ENCODE results near the gene ULBP2. TPM values are rescaled to one million over a fixed set of nuclear protein-coding genes. Genes with fewer than 3 reads are reported as not detected.
"Not testable (repeated sequence)": the region's sequence is repeated elsewhere in the genome, so short reads cannot be mapped to it uniquely, and the experiment has no call there.

Gene ULBP2
- total RNA-seq, 1 donor from 2014 or later, result 0.14 TPM

- intact Hi-C loops (cut with micrococcal nuclease), result loop anchor here (5.0 to 10.0 kb wide), 2 partner anchors 67 to 479 kb away; no protein-coding TSS in a partner anchor
- no peaks in the 10 kb centered on the region for H3K9me3 Mint-ChIP-seq
- no peaks in the 10 kb centered on the region for H3K36me3 Mint-ChIP-seq (ENCODE audit: low read depth)
- peaks cover 29% of the 10 kb centered on the region for H3K4me1 Mint-ChIP-seq (ENCODE audit: low read depth)
- no peak for DNase-seq (ENCODE audit: low spot score)
- H3K27ac Mint-ChIP-seq, result no peak overlapping the region
- H3K4me3 Mint-ChIP-seq (ENCODE audit: low read depth), result no peak overlapping the region
- peaks cover 83% of the 10 kb centered on the region for H3K27me3 Mint-ChIP-seq (ENCODE audit: low read depth)
Measured at GRCh38 chr6:149935668-149936067, 6.1 kb upstream of the ULBP2 start.

DNA sequence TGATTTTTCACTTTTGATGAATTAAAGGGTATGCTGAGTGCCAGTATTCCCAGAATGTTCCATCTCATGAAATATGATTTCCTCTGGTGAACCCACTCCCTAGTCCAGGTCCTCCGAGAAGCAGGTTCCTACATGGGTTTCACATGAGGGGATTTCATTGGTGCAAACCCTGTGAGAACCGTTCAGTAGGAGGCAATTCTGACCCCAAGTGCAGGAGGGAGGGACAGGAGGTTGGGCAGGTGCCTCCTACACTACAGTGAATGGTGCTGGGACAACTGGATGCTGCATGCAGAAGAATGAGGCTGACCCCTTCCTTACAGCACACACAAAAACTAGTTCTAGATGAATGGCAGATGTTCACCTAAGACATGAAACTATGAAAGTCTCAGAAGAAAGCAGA is 5.1 kb upstream of the ULBP2 start:
- Mint-ChIP-seq H3K27ac (no peak overlapping the region), H3K27me3 (ENCODE audit: low read depth) (peaks cover 80% of the 10 kb centered on the region), H3K4me1 (ENCODE audit: low read depth) (peaks cover 34% of the 10 kb centered on the region), H3K4me3 (ENCODE audit: low read depth) (no peak overlapping the region), H3K9me3 (no peaks in the 10 kb centered on the region), H3K36me3 (ENCODE audit: low read depth) (no peaks in the 10 kb centered on the region)
- intact Hi-C loops (cut with micrococcal nuclease), result loop anchor here (5.0 to 10.0 kb wide), 2 partner anchors 66 to 478 kb away; no protein-coding TSS in a partner anchor
- DNase-seq (ENCODE audit: low spot score), result no peak

- Mint-ChIP-seq H3K4me1 (ENCODE audit: low read depth) (peaks cover 34% of the 10 kb centered on the region), H3K27me3 (ENCODE audit: low read depth) (peaks cover 84% of the 10 kb centered on the region)
- H3K4me3 Mint-ChIP-seq (ENCODE audit: low read depth); H3K9me3 Mint-ChIP-seq; H3K27ac Mint-ChIP-seq; DNase-seq (ENCODE audit: low spot score); H3K36me3 Mint-ChIP-seq (ENCODE audit: low read depth): not testable (repeated sequence)
- intact Hi-C loops (cut with micrococcal nuclease), result loop anchor here (2.0 to 10.0 kb wide), 3 partner anchors 53 to 477 kb away; no protein-coding TSS in a partner anchor
Measured at GRCh38 chr6:149938013-149938570, 3.7 kb upstream of the ULBP2 start.

GRCh38 chr6:149938571-149939355 is 3.1 kb upstream of the ULBP2 start:
- intact Hi-C loops (cut with micrococcal nuclease), result loop anchor here (2.0 to 10.0 kb wide), 3 partner anchors 52 to 476 kb away; no protein-coding TSS in a partner anchor
- H3K27ac Mint-ChIP-seq, result no peak overlapping the region
- peak overlapping the region; percentile 65 for H3K4me3 Mint-ChIP-seq (ENCODE audit: low read depth)
- H3K36me3 Mint-ChIP-seq (ENCODE audit: low read depth), result no peaks in the 10 kb centered on the region
- H3K9me3 Mint-ChIP-seq, result no peaks in the 10 kb centered on the region
- peaks cover 83% of the 10 kb centered on the region for H3K27me3 Mint-ChIP-seq (ENCODE audit: low read depth)
- peaks cover 34% of the 10 kb centered on the region for H3K4me1 Mint-ChIP-seq (ENCODE audit: low read depth)
- DNase-seq (ENCODE audit: low spot score), result peak; percentile 55

GRCh38 chr6:149939356-149939648 is 2.5 kb upstream of the ULBP2 start:
- intact Hi-C loops (cut with micrococcal nuclease), result loop anchor here (2.0 to 10.0 kb wide), 3 partner anchors 51 to 475 kb away; no protein-coding TSS in a partner anchor
- Mint-ChIP-seq H3K4me1 (ENCODE audit: low read depth) (peaks cover 30% of the 10 kb centered on the region), H3K27ac (no peak overlapping the region), H3K4me3 (ENCODE audit: low read depth) (peak overlapping the region; percentile 65), H3K36me3 (ENCODE audit: low read depth) (no peaks in the 10 kb centered on the region), H3K9me3 (no peaks in the 10 kb centered on the region), H3K27me3 (ENCODE audit: low read depth) (peaks cover 84% of the 10 kb centered on the region)
- no peak for DNase-seq (ENCODE audit: low spot score)

GRCh38 chr6:149939909-149940671 is 1.7 kb upstream of the ULBP2 start:
- Mint-ChIP-seq H3K4me3 (ENCODE audit: low read depth) (peak overlapping the region; percentile 15), H3K27me3 (ENCODE audit: low read depth) (peaks cover 77% of the 10 kb centered on the region), H3K36me3 (ENCODE audit: low read depth) (no peaks in the 10 kb centered on the region), H3K27ac (no peak overlapping the region), H3K9me3 (no peaks in the 10 kb centered on the region), H3K4me1 (ENCODE audit: low read depth) (peaks cover 25% of the 10 kb centered on the region)
- DNase-seq (ENCODE audit: low spot score), result no peak
- intact Hi-C loops (cut with micrococcal nuclease), result loop anchor here (2.0 to 10.0 kb wide), 3 partner anchors 51 to 475 kb away; no protein-coding TSS in a partner anchor

DNA sequence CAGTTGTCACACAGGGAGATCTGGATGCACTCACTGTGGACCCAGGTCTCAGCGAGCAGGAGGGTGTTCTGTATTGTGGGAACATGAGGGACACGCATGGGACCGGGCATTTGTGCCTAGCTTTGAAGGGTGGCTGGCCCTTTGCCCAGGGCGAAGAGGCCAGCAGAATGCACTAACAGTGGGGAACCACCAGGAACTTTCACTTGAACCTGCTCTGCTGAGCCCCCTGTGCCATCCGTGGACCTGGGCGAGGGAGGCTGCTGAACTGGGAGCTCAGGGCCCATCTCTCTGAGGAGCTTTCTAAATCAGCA is 1.2 kb upstream of the ULBP2 start:
- peaks cover 74% of the 10 kb centered on the region for H3K27me3 Mint-ChIP-seq (ENCODE audit: low read depth)
- intact Hi-C loops (cut with micrococcal nuclease), result no loop called here
- H3K9me3 Mint-ChIP-seq, result no peaks in the 10 kb centered on the region
- peak overlapping the region; percentile 15 for H3K4me3 Mint-ChIP-seq (ENCODE audit: low read depth)
- no peak for DNase-seq (ENCODE audit: low spot score)
- no peaks in the 10 kb centered on the region for H3K36me3 Mint-ChIP-seq (ENCODE audit: low read depth)
- peaks cover 21% of the 10 kb centered on the region for H3K4me1 Mint-ChIP-seq (ENCODE audit: low read depth)
- H3K27ac Mint-ChIP-seq, result no peak overlapping the region

- H3K4me3 Mint-ChIP-seq (ENCODE audit: low read depth), result peak overlapping the region; percentile 91
- H3K27ac Mint-ChIP-seq, result no peak overlapping the region
- H3K36me3 Mint-ChIP-seq (ENCODE audit: low read depth), result no peaks in the 10 kb centered on the region
- peaks cover 21% of the 10 kb centered on the region for H3K4me1 Mint-ChIP-seq (ENCODE audit: low read depth)
- no peaks in the 10 kb centered on the region for H3K9me3 Mint-ChIP-seq
- H3K27me3 Mint-ChIP-seq (ENCODE audit: low read depth), result peaks cover 65% of the 10 kb centered on the region
- intact Hi-C loops (cut with micrococcal nuclease), result no loop called here
- DNase-seq (ENCODE audit: low spot score), result no peak
Measured at GRCh38 chr6:149942461-149942829, 631 bp downstream of the ULBP2 start.

DNA sequence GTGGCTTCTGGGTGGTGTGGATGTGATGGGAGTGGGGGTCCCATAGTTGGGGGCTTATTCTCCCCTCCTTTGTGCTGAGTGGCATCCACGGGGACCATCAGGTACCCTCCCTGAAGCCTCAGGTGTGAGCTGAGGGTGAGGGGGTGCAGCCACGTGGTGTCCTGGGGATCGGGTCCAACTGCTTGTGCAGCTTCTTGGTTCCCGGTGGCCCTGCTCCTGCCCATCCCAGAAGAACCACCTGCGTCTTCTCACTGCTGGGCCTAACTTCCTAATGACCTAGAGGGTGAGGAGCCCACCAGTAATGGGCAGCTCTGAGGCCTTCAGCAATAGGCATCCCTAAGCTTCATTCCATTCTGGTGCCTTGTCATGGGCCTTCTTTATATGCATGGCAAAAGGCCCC is 1.5 kb downstream of the ULBP2 start:
- H3K27ac Mint-ChIP-seq; DNase-seq (ENCODE audit: low spot score); H3K9me3 Mint-ChIP-seq; H3K36me3 Mint-ChIP-seq (ENCODE audit: low read depth); intact Hi-C loops (cut with micrococcal nuclease): not testable (repeated sequence)
- peaks cover 20% of the 10 kb centered on the region for H3K4me1 Mint-ChIP-seq (ENCODE audit: low read depth)
- H3K4me3 Mint-ChIP-seq (ENCODE audit: low read depth), result peak overlapping the region; percentile 26
- peaks cover 65% of the 10 kb centered on the region for H3K27me3 Mint-ChIP-seq (ENCODE audit: low read depth)

DNA sequence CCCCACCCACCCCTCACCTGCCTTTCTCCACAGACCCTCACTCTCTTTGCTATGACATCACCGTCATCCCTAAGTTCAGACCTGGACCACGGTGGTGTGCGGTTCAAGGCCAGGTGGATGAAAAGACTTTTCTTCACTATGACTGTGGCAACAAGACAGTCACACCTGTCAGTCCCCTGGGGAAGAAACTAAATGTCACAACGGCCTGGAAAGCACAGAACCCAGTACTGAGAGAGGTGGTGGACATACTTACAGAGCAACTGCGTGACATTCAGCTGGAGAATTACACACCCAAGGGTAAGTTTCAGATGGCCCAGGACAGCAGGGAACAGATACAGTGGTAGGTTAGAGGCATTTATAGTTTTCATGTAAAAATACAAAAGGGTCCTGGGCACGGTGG is 3.5 kb downstream of the ULBP2 start:
- peaks cover 63% of the 10 kb centered on the region for H3K27me3 Mint-ChIP-seq (ENCODE audit: low read depth)
- H3K4me1 Mint-ChIP-seq (ENCODE audit: low read depth); intact Hi-C loops (cut with micrococcal nuclease); H3K36me3 Mint-ChIP-seq (ENCODE audit: low read depth); H3K9me3 Mint-ChIP-seq; DNase-seq (ENCODE audit: low spot score); H3K27ac Mint-ChIP-seq; H3K4me3 Mint-ChIP-seq (ENCODE audit: low read depth): not testable (repeated sequence)

DNA sequence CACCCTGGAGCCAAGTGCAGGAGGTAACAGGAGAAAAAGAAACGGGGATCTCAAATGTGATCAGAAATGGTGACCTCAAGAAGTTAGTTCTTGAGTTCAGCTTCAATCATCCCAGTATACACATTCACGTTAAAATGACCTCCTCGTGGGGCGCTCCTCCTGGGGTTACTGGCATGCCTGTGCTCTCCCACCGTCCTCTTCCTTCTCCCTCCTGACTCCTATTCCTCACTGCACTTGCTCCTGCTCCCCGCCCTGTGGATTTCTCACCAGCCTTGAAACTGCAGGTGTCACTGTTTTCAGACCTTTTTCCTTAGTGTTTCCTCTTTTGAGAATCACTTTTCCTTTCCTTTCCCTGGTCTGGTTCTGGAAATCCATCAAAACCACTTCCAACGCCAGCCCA is 4.8 kb downstream of the ULBP2 start:
- DNase-seq (ENCODE audit: low spot score); intact Hi-C loops (cut with micrococcal nuclease); H3K9me3 Mint-ChIP-seq; H3K36me3 Mint-ChIP-seq (ENCODE audit: low read depth); H3K4me1 Mint-ChIP-seq (ENCODE audit: low read depth); H3K27ac Mint-ChIP-seq; H3K4me3 Mint-ChIP-seq (ENCODE audit: low read depth): not testable (repeated sequence)
- H3K27me3 Mint-ChIP-seq (ENCODE audit: low read depth), result peaks cover 65% of the 10 kb centered on the region

DNA sequence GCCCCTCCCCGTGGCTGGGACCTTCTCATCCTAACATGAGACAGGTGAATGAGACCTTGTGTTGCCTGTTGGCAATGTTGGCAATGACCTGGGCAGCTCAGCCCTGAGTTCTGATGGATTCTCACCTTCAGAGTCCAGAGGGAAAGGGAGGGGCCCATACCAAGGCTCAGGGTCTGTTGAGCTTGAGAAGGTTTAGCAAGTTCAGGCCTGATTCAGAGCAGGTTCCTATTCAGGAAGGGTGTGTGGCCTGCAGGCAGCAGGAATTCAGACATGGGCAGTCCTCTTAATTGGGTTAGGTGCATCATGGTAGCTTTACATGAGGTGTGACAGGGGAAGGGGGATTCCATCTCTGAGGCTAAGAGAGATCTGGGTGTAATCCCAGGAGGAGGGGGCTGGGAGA is 5.7 kb downstream of the ULBP2 start:
- H3K4me1 Mint-ChIP-seq (ENCODE audit: low read depth); H3K36me3 Mint-ChIP-seq (ENCODE audit: low read depth); H3K27ac Mint-ChIP-seq; intact Hi-C loops (cut with micrococcal nuclease); H3K9me3 Mint-ChIP-seq; DNase-seq (ENCODE audit: low spot score); H3K4me3 Mint-ChIP-seq (ENCODE audit: low read depth): not testable (repeated sequence)
- peaks cover 67% of the 10 kb centered on the region for H3K27me3 Mint-ChIP-seq (ENCODE audit: low read depth)

GRCh38 chr6:149948011-149948410 is 6.2 kb downstream of the ULBP2 start:
- Mint-ChIP-seq H3K9me3 (no peaks in the 10 kb centered on the region), H3K36me3 (ENCODE audit: low read depth) (no peaks in the 10 kb centered on the region), H3K4me1 (ENCODE audit: low read depth) (no peaks in the 10 kb centered on the region), H3K4me3 (ENCODE audit: low read depth) (no peak overlapping the region), H3K27me3 (ENCODE audit: low read depth) (peaks cover 67% of the 10 kb centered on the region), H3K27ac (no peak overlapping the region)
- no peak for DNase-seq (ENCODE audit: low spot score)
- intact Hi-C loops (cut with micrococcal nuclease), result no loop called here
